ENCODE results near the gene ARVCF.

Gene ARVCF

GRCh38 chr22:20056161-20056560, 39.5 kb upstream of the ARVCF start:
- DNase-seq (ENCODE audit: low spot score): no peak
- TF ChIP-seq, protein P1, sequence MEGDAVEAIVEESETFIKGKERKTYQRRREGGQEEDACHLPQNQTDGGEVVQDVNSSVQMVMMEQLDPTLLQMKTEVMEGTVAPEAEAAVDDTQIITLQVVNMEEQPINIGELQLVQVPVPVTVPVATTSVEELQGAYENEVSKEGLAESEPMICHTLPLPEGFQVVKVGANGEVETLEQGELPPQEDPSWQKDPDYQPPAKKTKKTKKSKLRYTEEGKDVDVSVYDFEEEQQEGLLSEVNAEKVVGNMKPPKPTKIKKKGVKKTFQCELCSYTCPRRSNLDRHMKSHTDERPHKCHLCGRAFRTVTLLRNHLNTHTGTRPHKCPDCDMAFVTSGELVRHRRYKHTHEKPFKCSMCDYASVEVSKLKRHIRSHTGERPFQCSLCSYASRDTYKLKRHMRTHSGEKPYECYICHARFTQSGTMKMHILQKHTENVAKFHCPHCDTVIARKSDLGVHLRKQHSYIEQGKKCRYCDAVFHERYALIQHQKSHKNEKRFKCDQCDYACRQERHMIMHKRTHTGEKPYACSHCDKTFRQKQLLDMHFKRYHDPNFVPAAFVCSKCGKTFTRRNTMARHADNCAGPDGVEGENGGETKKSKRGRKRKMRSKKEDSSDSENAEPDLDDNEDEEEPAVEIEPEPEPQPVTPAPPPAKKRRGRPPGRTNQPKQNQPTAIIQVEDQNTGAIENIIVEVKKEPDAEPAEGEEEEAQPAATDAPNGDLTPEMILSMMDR (IDR thresholded peaks at IDR 0.05): no peak
- H3K27ac ChIP-seq: no peak overlapping the region
- H3K4me3 ChIP-seq: no peak overlapping the region

GRCh38 chr22:20055654-20056053, 39.0 kb upstream of the ARVCF start:
- H3K27ac ChIP-seq: no peak overlapping the region
- no peak overlapping the region for H3K4me3 ChIP-seq
- TF ChIP-seq, protein P1 (IDR thresholded peaks at IDR 0.05): no peak
- DNase-seq (ENCODE audit: low spot score): peak; percentile 69

- H3K4me3 ChIP-seq: no peak overlapping the region
- no peak for DNase-seq (ENCODE audit: low spot score)
- TF ChIP-seq, protein P1 (IDR thresholded peaks at IDR 0.05): no peak
These were observed 38.5 kb upstream of the ARVCF start for GRCh38 chr22:20055144-20055543.

GRCh38 chr22:20054485-20054884, 37.9 kb upstream of the ARVCF start:
- TF ChIP-seq, protein P1 (IDR thresholded peaks at IDR 0.05): no peak
- no peak overlapping the region for H3K27ac ChIP-seq
- no peak overlapping the region for H3K4me3 ChIP-seq
- no peak for DNase-seq (ENCODE audit: low spot score)

More at GRCh38 chr22:20055144-20055543, 38.5 kb upstream of the ARVCF start:
- no peak overlapping the region for H3K27ac ChIP-seq

DNA sequence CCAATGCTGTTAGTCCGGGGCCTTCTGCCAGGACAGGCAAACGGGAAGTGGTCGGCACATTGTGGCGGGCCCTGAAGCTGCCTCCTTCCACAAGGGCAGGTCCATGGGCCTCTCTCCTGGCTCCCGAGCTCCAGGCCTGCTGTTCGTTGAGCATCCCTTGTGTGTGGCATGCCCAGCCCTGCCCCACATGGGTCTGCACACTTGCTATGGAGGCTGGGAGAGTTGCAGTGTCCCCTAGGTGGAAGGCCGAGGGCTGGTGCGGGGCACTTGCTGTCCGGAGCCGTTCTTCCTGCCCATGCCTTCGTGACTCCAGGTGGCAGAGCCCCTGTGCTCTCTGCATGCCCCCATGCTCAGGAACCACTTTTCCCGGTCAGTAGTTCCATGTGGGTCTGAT, 37.4 kb upstream of the ARVCF start:
- no peak for DNase-seq (ENCODE audit: low spot score)
- TF ChIP-seq, protein P1 (IDR thresholded peaks at IDR 0.05): no peak

GRCh38 chr22:20053407-20054033, 36.9 kb upstream of the ARVCF start:
- no peak for DNase-seq (ENCODE audit: low spot score)
- TF ChIP-seq, protein P1 (IDR thresholded peaks at IDR 0.05): no peak

More for the DNA sequence above, 37.4 kb upstream of the ARVCF start:
- Histone ChIP-seq H3K4me3 (no peak overlapping the region), H3K27ac (no peak overlapping the region)

More at GRCh38 chr22:20053407-20054033, 36.9 kb upstream of the ARVCF start:
- Histone ChIP-seq H3K27ac (no peak overlapping the region), H3K4me3 (no peak overlapping the region)

All from coronary artery (tissue), 2 donors.